Prostate gland (tissue), 2 donors: ENCODE results near the gene TIMM17B. TPM values are rescaled to one million over a fixed set of nuclear protein-coding genes. Genes with fewer than 3 reads are reported as not detected.
"Not testable (repeated sequence)": the region's sequence is repeated elsewhere in the genome, so short reads cannot be mapped to it uniquely, and the experiment has no call there.

ENCODE experiments used
- DNase-seq: peaks from one replicate; pipeline ENCODE4 v3.0.0-alpha.2; 2019; ENCODE audit warnings: low spot score
- H3K27ac ChIP-seq, 2 donors: fragments of 200-600 bp; sonication (generic); 2 replicates each; pipeline ENCODE4 v1.5.1; 2017 to 2019
- H3K27me3 ChIP-seq: fragments of 200-600 bp; sonication (generic); replicated peaks from 2 replicates; pipeline ENCODE4 v1.5.1; 2019; ENCODE audit not compliant: insufficient read depth
- H3K36me3 ChIP-seq, 2 donors: fragments of 200-600 bp; sonication (generic); 1 replicate in 1 of 2; 2 replicates in 1 of 2; pipeline versions ENCODE4 v1.5.1 to v1.8.1; 2017 to 2019
- H3K4me1 ChIP-seq: fragments of 200-600 bp; sonication (generic); replicated peaks from 2 replicates; pipeline ENCODE4 v1.5.1; 2019
- H3K4me3 ChIP-seq, 2 donors: fragments of 200-600 bp; sonication (generic); 2 replicates each; pipeline ENCODE4 v1.5.1; 2017 to 2019
- H3K9me3 ChIP-seq: fragments of 200-600 bp; sonication (generic); 2 replicates; pipeline ENCODE4 v1.5.1; 2017
- CTCF ChIP-seq, 4 experiments: fragments of 200-600 bp in 2 of 4; fragments of 450-650 bp in 2 of 4; sonication (generic) in 2 of 4; IDR thresholded peaks; 1 replicate in 3 of 4; 2 replicates in 1 of 4; pipeline ENCODE4 v1.5.1; 2016 to 2019; ENCODE audit warnings: antibody characterized with exemption in 4 of 4, mild to moderate bottlenecking in 2 of 4, moderate library complexity in 2 of 4
- POLR2A ChIP-seq: fragments of 450-650 bp; IDR thresholded peaks from one replicate; pipeline ENCODE4 v1.6.1; 2016; ENCODE audit warnings: antibody characterized with exemption, mild to moderate bottlenecking
- POLR2AphosphoS5 ChIP-seq: sonication (generic); formaldehyde crosslinking; IDR thresholded peaks from one replicate; pipeline ENCODE4 v1.6.1; 2017; ENCODE audit warnings: antibody characterized with exemption
- WGBS: methylation state at CpG from one replicate; pipeline ENCODE4 v1.1.5; 2018; 5-methylcytosine and 5-hydroxymethylcytosine counted together
- intact Hi-C: fragments of 100-400 bp; cut with DNase I; formaldehyde crosslinking; loops from one replicate; pipeline ENCODE4 v1.14.2; 2022
- total RNA-seq, 2 donors: library from RNA; depleted of rRNA; stranded (reverse); fragments of >200 nt; gene quantifications; one replicate each; pipeline ENCODE4 v1.1.0, GENCODE V29; 2016

The TIMM17B gene
- total RNA-seq, 2 donors from 2014 or later = 58.2 to 85.8 TPM

- no peak for DNase-seq
- Histone ChIP-seq H3K27me3 (no peaks in the 10 kb centered on the region), H3K4me1 (no peaks in the 10 kb centered on the region), H3K4me3 (no peak overlapping the region), H3K36me3 (no peaks in the 10 kb centered on the region), H3K27ac (no peak overlapping the region), H3K9me3 (no peaks in the 10 kb centered on the region)
- no peak for TF ChIP-seq POLR2A
- intact Hi-C loops = no loop called here
- WGBS = 27% methylated on average over 5 of the region's 5 CpGs
Measured at GRCh38 chrX:48854898-48855297, 42.7 kb downstream of the TIMM17B start.

- intact Hi-C loops, H3K27me3 ChIP-seq, H3K9me3 ChIP-seq, H3K4me1 ChIP-seq, H3K27ac ChIP-seq, H3K36me3 ChIP-seq, DNase-seq, H3K4me3 ChIP-seq: not testable (repeated sequence)
- WGBS = 77% methylated on average over 7 of the region's 12 CpGs
Measured at GRCh38 chrX:48854121-48854804, 43.3 kb downstream of the TIMM17B start.

- H3K4me1 ChIP-seq, H3K4me3 ChIP-seq, H3K36me3 ChIP-seq, H3K9me3 ChIP-seq, intact Hi-C loops, DNase-seq, H3K27me3 ChIP-seq, H3K27ac ChIP-seq: not testable (repeated sequence)
Measured at GRCh38 chrX:48853494-48853893, 44.1 kb downstream of the TIMM17B start.

- Histone ChIP-seq H3K27me3 (no peaks in the 10 kb centered on the region), H3K27ac (no peak overlapping the region), H3K36me3 (no peaks in the 10 kb centered on the region), H3K4me1 (no peaks in the 10 kb centered on the region), H3K9me3 (no peaks in the 10 kb centered on the region), H3K4me3 (no peak overlapping the region)
- intact Hi-C loops = no loop called here
- 81% methylated on average over 7 of the region's 7 CpGs for WGBS
- no peak for TF ChIP-seq CTCF (IDR thresholded peaks at IDR 0.05)
- TF ChIP-seq POLR2A = no peak
- no peak for DNase-seq
Measured at GRCh38 chrX:48852857-48853256, 44.7 kb downstream of the TIMM17B start.

- WGBS = 17% methylated on average over 1 of the region's 1 CpG
- no peak for TF ChIP-seq CTCF (IDR thresholded peaks at IDR 0.05)
- no peak for TF ChIP-seq POLR2AphosphoS5
- TF ChIP-seq POLR2A = no peak
Measured at GRCh38 chrX:48848847-48849246, 48.7 kb downstream of the TIMM17B start.

More at GRCh38 chrX:48848847-48849246, 48.7 kb downstream of the TIMM17B start:
- H3K4me3 ChIP-seq = no peak overlapping the region
- H3K27me3 ChIP-seq = no peaks in the 10 kb centered on the region
- no peaks in the 10 kb centered on the region for H3K36me3 ChIP-seq
- DNase-seq = no peak
- intact Hi-C loops = no loop called here
- no peaks in the 10 kb centered on the region for H3K9me3 ChIP-seq
- no peak overlapping the region for H3K27ac ChIP-seq
- no peaks in the 10 kb centered on the region for H3K4me1 ChIP-seq

Other genes starting within 250 kb of the TIMM17B start
- 10 to 100 TPM in 1 of 2 donors, 1 to 10 TPM in 1; 2.5 to 10.5 TPM for gene WAS, start 214.0 kb downstream of the TIMM17B start, total RNA-seq
- 1 to 10 TPM; 7.4 to 9.1 TPM for gene SUV39H1, start 201.0 kb downstream of the TIMM17B start, total RNA-seq
- gene GLOD5, start 136.0 kb downstream of the TIMM17B start, total RNA-seq = under 1 TPM in 1 of 2 donors, not detected in 1; 0.41 TPM
- not detected for gene GATA1, start 111.2 kb downstream of the TIMM17B start, total RNA-seq
- 100 to 1,000 TPM; 102 to 113 TPM for gene HDAC6, start 95.7 kb downstream of the TIMM17B start, total RNA-seq
- gene ERAS, start 71.3 kb downstream of the TIMM17B start, total RNA-seq = not detected
- 10 to 100 TPM; 45.4 to 77.7 TPM for gene PCSK1N, start 62.2 kb downstream of the TIMM17B start, total RNA-seq
- 10 to 100 TPM; 37.1 to 76.6 TPM for gene PQBP1, start 162 bp upstream of the TIMM17B start, total RNA-seq
- 10 to 100 TPM; 29.7 to 39.0 TPM for gene SLC35A2, start 13.9 kb upstream of the TIMM17B start, total RNA-seq
- gene PIM2, start 21.3 kb upstream of the TIMM17B start, total RNA-seq = 10 to 100 TPM; 12.1 to 23.5 TPM
- gene OTUD5, start 59.8 kb upstream of the TIMM17B start, total RNA-seq = 10 to 100 TPM; 44.1 to 84.2 TPM
- 1 to 10 TPM in 1 of 2 donors, under 1 TPM in 1; 0.23 to 1.9 TPM for gene KCND1, start 74.1 kb upstream of the TIMM17B start, total RNA-seq
- 10 to 100 TPM; 26.9 to 62.4 TPM for gene GRIPAP1, start 104.5 kb upstream of the TIMM17B start, total RNA-seq
- gene TFE3, start 145.6 kb upstream of the TIMM17B start, total RNA-seq = 10 to 100 TPM; 44.6 to 88.4 TPM
- gene CCDC120, start 161.2 kb upstream of the TIMM17B start, total RNA-seq = 10 to 100 TPM; 12.3 to 15.0 TPM
- gene PRAF2, start 176.2 kb upstream of the TIMM17B start, total RNA-seq = 10 to 100 TPM; 13.9 to 42.9 TPM
- 10 to 100 TPM; 67.8 to 93.6 TPM for gene WDR45, start 182.1 kb upstream of the TIMM17B start, total RNA-seq
- 10 to 100 TPM; 21.2 to 28.7 TPM for gene GPKOW, start 226.0 kb upstream of the TIMM17B start, total RNA-seq